ENCODE measurements around the gene ERP44. TPM values are rescaled to one million over a fixed set of nuclear protein-coding genes. Genes with fewer than 3 reads are reported as not detected.

The ERP44 gene
- total RNA-seq, 4 donors from 2014 or later, result 12.1 to 13.3 (median 12.7) TPM

GRCh38 chr9:99986642-99987041 is 112.2 kb downstream of the ERP44 start:
- no peak for TF ChIP-seq EP300 (IDR thresholded peaks at IDR 0.05)
- TF ChIP-seq POLR2AphosphoS5 (IDR thresholded peaks at IDR 0.05), result no peak
- TF ChIP-seq CTCF (IDR thresholded peaks at IDR 0.05), result no peak
- TF ChIP-seq POLR2A (IDR thresholded peaks at IDR 0.05; ENCODE audit: low read depth), result no peak
- H3K4me3 ChIP-seq, result no peak overlapping the region
- peaks cover 0 to 21% (median 9%) of the 10 kb centered on the region in 4 donors for H3K9me3 ChIP-seq
- intact Hi-C loops (cut with DNase I), result no loop called here
- H3K4me1 ChIP-seq, result no peaks in the 10 kb centered on the region
- H3K27me3 ChIP-seq, result no peaks in the 10 kb centered on the region
- H3K36me3 ChIP-seq, result peaks cover 0 to 15% (median 11%) of the 10 kb centered on the region in 4 donors
- no peak overlapping the region for H3K27ac ChIP-seq (replicated peaks in 1 of 4)
- no peak for DNase-seq (ENCODE audit: extremely low spot score)

DNA sequence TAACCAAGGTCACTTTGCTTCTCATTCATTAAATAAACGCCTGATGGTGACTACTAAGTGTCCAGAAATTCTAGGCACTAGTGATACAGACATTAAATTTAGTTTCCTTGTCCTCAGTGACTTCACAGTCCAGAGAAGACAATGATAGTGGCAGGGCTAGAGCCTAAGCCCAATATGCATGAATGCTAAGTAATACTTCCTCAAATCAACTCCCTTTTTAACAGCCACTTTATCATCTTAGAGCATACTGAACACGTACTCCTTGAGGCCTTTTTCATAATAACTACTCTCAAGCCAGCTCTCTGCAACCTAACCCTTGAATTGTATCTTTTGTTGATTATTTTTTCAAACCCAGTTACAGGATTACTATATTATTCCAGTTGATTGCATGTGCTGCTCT is 118.2 kb downstream of the ERP44 start:
- no peaks in the 10 kb centered on the region for H3K9me3 ChIP-seq
- TF ChIP-seq POLR2A (IDR thresholded peaks at IDR 0.05; ENCODE audit: low read depth) (no peak), CTCF (IDR thresholded peaks at IDR 0.05) (no peak), POLR2AphosphoS5 (IDR thresholded peaks at IDR 0.05) (no peak), EP300 (IDR thresholded peaks at IDR 0.05) (no peak)
- intact Hi-C loops (cut with DNase I), result no loop called here
- no peak overlapping the region for H3K27ac ChIP-seq (replicated peaks in 1 of 4)
- H3K4me1 ChIP-seq, result no peaks in the 10 kb centered on the region
- no peaks in the 10 kb centered on the region for H3K27me3 ChIP-seq
- H3K4me3 ChIP-seq, result no peak overlapping the region
- peaks cover 0 to 26% (median 7%) of the 10 kb centered on the region in 4 donors for H3K36me3 ChIP-seq
- WGBS, result 73% methylated on average over 2 of the region's 2 CpGs
- no peak for DNase-seq (ENCODE audit: extremely low spot score)

GRCh38 chr9:99978221-99978620 is 120.6 kb downstream of the ERP44 start:
- Histone ChIP-seq H3K27me3 (no peaks in the 10 kb centered on the region), H3K9me3 (no peaks in the 10 kb centered on the region), H3K27ac (replicated peaks in 1 of 4) (no peak overlapping the region), H3K4me3 (no peak overlapping the region), H3K4me1 (no peaks in the 10 kb centered on the region), H3K36me3 (peaks cover 0 to 32% (median 7%) of the 10 kb centered on the region in 4 donors)
- intact Hi-C loops (cut with DNase I), result no loop called here
- TF ChIP-seq EP300 (IDR thresholded peaks at IDR 0.05) (no peak), POLR2A (IDR thresholded peaks at IDR 0.05; ENCODE audit: low read depth) (no peak), POLR2AphosphoS5 (IDR thresholded peaks at IDR 0.05) (no peak), CTCF (IDR thresholded peaks at IDR 0.05) (no peak)
- DNase-seq (ENCODE audit: extremely low spot score), result no peak
- 95% methylated on average over 1 of the region's 1 CpG for WGBS

DNA sequence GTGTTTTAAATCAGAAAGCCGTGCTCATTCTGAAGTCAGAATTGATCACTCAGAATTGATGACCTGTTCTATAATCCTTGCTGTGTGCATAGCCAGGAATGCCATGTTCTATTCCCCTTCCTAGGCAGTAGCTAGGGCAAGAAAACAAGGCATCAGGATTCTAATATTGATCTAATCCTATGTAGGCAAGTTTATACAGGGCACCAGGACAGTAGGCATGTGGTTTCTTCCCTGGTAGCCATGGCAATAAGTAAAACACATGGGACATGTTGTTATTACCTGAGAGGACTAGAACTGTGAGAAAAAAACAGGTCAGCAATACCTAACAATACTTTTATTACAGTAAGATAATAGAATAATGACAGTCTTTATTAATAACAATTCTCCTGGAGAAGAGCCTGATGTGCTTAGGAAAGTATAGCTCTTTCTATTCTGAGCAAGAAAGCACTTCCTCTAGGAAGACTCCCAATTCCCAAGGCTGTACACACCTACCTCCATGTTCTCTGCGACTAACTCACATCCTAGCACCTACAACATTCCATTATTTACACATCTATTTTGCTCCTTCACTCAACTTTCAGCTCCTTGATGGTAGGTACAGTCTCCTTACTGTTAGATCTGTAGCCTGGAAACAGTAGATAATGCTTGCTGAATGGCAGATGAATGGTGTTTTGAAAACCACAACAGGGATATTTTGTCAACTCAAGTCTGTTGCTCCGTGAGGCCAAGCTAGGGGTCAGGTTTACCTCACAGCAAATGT is 121.6 kb downstream of the ERP44 start:
- no peak for DNase-seq (ENCODE audit: extremely low spot score)
- WGBS, result 96% methylated on average over 3 of the region's 3 CpGs
- intact Hi-C loops (cut with DNase I), result no loop called here
- Histone ChIP-seq H3K4me3 (no peak overlapping the region), H3K4me1 (no peaks in the 10 kb centered on the region), H3K27me3 (no peaks in the 10 kb centered on the region), H3K36me3 (peaks cover 0 to 36% (median 7%) of the 10 kb centered on the region in 4 donors), H3K9me3 (no peaks in the 10 kb centered on the region), H3K27ac (replicated peaks in 1 of 4) (no peak overlapping the region)
- TF ChIP-seq EP300 (IDR thresholded peaks at IDR 0.05) (no peak), CTCF (IDR thresholded peaks at IDR 0.05) (no peak), POLR2A (IDR thresholded peaks at IDR 0.05; ENCODE audit: low read depth) (no peak), POLR2AphosphoS5 (IDR thresholded peaks at IDR 0.05) (no peak)

All from esophagus muscularis mucosa (tissue), 4 donors.